ENCODE results near the gene ZNF467. TPM values are rescaled to one million over a fixed set of nuclear protein-coding genes. Genes with fewer than 3 reads are reported as not detected.

Gene ZNF467
- total and polyA plus RNA-seq, 2 experiments from 2014 or later = 0.10 to 0.40 TPM

DNA sequence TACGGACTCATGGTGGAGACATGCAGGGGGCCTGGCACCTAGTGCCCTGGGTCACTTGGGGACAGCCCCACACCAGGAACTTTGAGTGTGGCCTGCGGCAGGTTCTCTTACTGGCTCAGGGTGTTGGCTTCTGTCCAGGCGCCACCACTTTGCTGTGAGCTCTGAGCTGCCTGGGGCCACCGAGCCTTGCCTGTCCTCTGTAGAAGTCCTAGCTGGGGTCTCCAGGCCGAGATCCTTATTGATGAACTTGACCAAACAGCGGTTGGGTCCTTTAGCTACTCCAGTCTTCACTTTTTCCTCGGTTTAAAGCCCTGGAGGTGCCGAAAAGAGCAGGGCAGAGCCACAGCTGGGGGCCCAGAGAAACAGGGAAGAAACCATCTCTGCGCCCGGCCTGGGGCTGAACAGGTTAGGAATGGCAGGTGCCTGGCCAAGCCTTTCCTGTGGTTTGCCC is 41.3 kb downstream of the ZNF467 start:
- no peaks in the 10 kb centered on the region for H3K27me3 ChIP-seq (ENCODE audit: insufficient read depth)
- no peaks in the 10 kb centered on the region for H3K9me2 ChIP-seq (ENCODE audit: insufficient read depth)
- H3K27me3 Mint-ChIP-seq (ENCODE audit: insufficient read depth, low read depth, poor library complexity) = peaks cover 19% of the 10 kb centered on the region
- no peak overlapping the region for H3K27ac Mint-ChIP-seq
- H3K4me1 ChIP-seq (ENCODE audit: insufficient read depth) = no peaks in the 10 kb centered on the region
- H2AFZ ChIP-seq = no peak overlapping the region
- no peaks in the 10 kb centered on the region for H4K20me1 ChIP-seq (replicated peaks; ENCODE audit: insufficient read depth)
- no peaks in the 10 kb centered on the region; the same call in 1 of the 2 replicates for H3K36me3 ChIP-seq (ENCODE audit: insufficient read depth)
- ATAC-seq (no peak), DNase-seq (ENCODE audit: low spot score) (no peak)
- H3K9me3 Mint-ChIP-seq = no peaks in the 10 kb centered on the region
- H3K4me2 ChIP-seq = no peak overlapping the region
- H3K4me1 Mint-ChIP-seq = no peaks in the 10 kb centered on the region
- no peak overlapping the region for H3K4me3 Mint-ChIP-seq
- TF ChIP-seq, protein P1, sequence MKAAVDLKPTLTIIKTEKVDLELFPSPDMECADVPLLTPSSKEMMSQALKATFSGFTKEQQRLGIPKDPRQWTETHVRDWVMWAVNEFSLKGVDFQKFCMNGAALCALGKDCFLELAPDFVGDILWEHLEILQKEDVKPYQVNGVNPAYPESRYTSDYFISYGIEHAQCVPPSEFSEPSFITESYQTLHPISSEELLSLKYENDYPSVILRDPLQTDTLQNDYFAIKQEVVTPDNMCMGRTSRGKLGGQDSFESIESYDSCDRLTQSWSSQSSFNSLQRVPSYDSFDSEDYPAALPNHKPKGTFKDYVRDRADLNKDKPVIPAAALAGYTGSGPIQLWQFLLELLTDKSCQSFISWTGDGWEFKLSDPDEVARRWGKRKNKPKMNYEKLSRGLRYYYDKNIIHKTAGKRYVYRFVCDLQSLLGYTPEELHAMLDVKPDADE (IDR thresholded peaks at IDR 0.05) = no peak
- TF ChIP-seq NANOG (IDR thresholded peaks at IDR 0.05; ENCODE audit: borderline replicate concordance) (no peak), POLR2AphosphoS5 (IDR thresholded peaks at IDR 0.05; ENCODE audit: low read depth) (no peak), STAT1 (IDR thresholded peaks at IDR 0.05; ENCODE audit: unreplicated experiment) (no peak), ZNF114 (CRISPR knock-in tag; IDR thresholded peaks at IDR 0.05) (no peak), EZH2 (IDR thresholded peaks at IDR 0.05; ENCODE audit: low read depth, unreplicated experiment) (no peak)
- TF ChIP-seq, protein P2, sequence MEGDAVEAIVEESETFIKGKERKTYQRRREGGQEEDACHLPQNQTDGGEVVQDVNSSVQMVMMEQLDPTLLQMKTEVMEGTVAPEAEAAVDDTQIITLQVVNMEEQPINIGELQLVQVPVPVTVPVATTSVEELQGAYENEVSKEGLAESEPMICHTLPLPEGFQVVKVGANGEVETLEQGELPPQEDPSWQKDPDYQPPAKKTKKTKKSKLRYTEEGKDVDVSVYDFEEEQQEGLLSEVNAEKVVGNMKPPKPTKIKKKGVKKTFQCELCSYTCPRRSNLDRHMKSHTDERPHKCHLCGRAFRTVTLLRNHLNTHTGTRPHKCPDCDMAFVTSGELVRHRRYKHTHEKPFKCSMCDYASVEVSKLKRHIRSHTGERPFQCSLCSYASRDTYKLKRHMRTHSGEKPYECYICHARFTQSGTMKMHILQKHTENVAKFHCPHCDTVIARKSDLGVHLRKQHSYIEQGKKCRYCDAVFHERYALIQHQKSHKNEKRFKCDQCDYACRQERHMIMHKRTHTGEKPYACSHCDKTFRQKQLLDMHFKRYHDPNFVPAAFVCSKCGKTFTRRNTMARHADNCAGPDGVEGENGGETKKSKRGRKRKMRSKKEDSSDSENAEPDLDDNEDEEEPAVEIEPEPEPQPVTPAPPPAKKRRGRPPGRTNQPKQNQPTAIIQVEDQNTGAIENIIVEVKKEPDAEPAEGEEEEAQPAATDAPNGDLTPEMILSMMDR (conservative IDR thresholded peaks at IDR 0.05; ENCODE audit: low read depth in 2 of 2) = no peak
- peaks cover 7% of the 10 kb centered on the region for H3K36me3 Mint-ChIP-seq (ENCODE audit: low read depth)
- no peaks in the 10 kb centered on the region for H3F3A ChIP-seq (replicated peaks; ENCODE audit: low read depth)
- H3K4me3 ChIP-seq = no peak overlapping the region
- no peak overlapping the region for H3K27ac ChIP-seq (ENCODE audit: low read depth)
- no peaks in the 10 kb centered on the region for H3K79me2 ChIP-seq (replicated peaks; ENCODE audit: insufficient read depth)

DNA sequence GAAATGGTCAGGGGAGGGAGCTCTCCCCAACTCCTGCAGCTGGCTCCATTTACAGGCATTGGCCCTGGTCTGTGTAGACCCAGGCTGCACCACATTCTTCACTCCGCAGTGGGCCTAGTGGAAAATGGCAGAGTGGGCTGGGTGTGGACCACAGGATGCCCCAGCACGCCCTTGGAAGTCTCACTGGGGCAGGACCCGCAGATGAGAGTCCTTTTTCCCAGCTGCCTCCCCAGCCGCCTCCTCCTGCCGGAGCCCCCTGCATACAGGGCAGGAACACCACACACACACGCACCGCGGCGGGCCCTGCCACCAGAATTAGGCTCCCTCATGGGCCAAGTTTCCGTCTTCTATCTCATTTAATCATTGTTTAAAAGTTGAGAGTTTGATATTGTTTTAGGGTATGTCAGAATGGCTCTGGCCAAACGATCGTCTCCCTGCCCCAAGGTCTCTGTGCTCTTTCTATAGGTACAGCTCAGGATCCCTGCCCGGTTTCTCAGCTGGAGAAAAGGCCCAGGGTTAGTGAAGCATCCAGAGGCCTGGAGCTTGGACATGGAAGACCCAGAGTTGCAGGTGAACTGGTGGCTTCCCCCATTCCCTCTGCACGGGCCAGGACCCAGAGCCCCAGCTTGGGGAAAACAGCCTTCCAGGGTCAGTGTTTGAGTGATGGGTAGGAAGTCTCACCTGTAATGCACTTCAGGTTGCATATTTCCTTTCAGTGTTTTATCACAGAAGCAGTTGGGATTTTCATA is 42.0 kb downstream of the ZNF467 start:
- Mint-ChIP-seq H3K27me3 (ENCODE audit: insufficient read depth, low read depth, poor library complexity) (peaks cover 19% of the 10 kb centered on the region), H3K36me3 (ENCODE audit: low read depth) (peaks cover 10% of the 10 kb centered on the region), H3K4me3 (no peak overlapping the region), H3K9me3 (no peaks in the 10 kb centered on the region; the same call in 2 of the 3 replicates), H3K4me1 (no peaks in the 10 kb centered on the region), H3K27ac (no peak overlapping the region)
- H4K20me1 ChIP-seq (replicated peaks; ENCODE audit: insufficient read depth) = no peaks in the 10 kb centered on the region
- TF ChIP-seq NANOG (IDR thresholded peaks at IDR 0.05; ENCODE audit: borderline replicate concordance) = no peak
- TF ChIP-seq JUNB (IDR thresholded peaks at IDR 0.05; ENCODE audit: unreplicated experiment) = no peak
- no peak for TF ChIP-seq ZNF331 (CRISPR knock-in tag; IDR thresholded peaks at IDR 0.05; ENCODE audit: low read depth)
- TF ChIP-seq, protein P1 (IDR thresholded peaks at IDR 0.05) = no peak
- TF ChIP-seq, protein P3, sequence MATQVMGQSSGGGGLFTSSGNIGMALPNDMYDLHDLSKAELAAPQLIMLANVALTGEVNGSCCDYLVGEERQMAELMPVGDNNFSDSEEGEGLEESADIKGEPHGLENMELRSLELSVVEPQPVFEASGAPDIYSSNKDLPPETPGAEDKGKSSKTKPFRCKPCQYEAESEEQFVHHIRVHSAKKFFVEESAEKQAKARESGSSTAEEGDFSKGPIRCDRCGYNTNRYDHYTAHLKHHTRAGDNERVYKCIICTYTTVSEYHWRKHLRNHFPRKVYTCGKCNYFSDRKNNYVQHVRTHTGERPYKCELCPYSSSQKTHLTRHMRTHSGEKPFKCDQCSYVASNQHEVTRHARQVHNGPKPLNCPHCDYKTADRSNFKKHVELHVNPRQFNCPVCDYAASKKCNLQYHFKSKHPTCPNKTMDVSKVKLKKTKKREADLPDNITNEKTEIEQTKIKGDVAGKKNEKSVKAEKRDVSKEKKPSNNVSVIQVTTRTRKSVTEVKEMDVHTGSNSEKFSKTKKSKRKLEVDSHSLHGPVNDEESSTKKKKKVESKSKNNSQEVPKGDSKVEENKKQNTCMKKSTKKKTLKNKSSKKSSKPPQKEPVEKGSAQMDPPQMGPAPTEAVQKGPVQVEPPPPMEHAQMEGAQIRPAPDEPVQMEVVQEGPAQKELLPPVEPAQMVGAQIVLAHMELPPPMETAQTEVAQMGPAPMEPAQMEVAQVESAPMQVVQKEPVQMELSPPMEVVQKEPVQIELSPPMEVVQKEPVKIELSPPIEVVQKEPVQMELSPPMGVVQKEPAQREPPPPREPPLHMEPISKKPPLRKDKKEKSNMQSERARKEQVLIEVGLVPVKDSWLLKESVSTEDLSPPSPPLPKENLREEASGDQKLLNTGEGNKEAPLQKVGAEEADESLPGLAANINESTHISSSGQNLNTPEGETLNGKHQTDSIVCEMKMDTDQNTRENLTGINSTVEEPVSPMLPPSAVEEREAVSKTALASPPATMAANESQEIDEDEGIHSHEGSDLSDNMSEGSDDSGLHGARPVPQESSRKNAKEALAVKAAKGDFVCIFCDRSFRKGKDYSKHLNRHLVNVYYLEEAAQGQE (IDR thresholded peaks at IDR 0.05; ENCODE audit: unreplicated experiment) = no peak
- no peak for TF ChIP-seq POLR2AphosphoS5 (IDR thresholded peaks at IDR 0.05; ENCODE audit: low read depth)
- no peak for TF ChIP-seq EZH2 (IDR thresholded peaks at IDR 0.05; ENCODE audit: low read depth, unreplicated experiment)
- no peak for TF ChIP-seq STAT1 (IDR thresholded peaks at IDR 0.05; ENCODE audit: unreplicated experiment)
- TF ChIP-seq CREB1 (CRISPR knock-in tag; IDR thresholded peaks at IDR 0.05; ENCODE audit: low read depth) = no peak
- TF ChIP-seq, protein P2 (conservative IDR thresholded peaks at IDR 0.05; ENCODE audit: low read depth in 2 of 2) = no peak
- no peak overlapping the region for H2AFZ ChIP-seq
- H3K4me2 ChIP-seq = no peak overlapping the region
- no peaks in the 10 kb centered on the region for H3K27me3 ChIP-seq (ENCODE audit: insufficient read depth)
- no peak for DNase-seq (ENCODE audit: low spot score)
- no peak overlapping the region for H3K4me3 ChIP-seq
- H3K79me2 ChIP-seq (replicated peaks; ENCODE audit: insufficient read depth) = no peaks in the 10 kb centered on the region
- ATAC-seq = no peak
- no peaks in the 10 kb centered on the region; the same call in 1 of the 2 replicates for H3K36me3 ChIP-seq (ENCODE audit: insufficient read depth)
- H3K4me1 ChIP-seq (ENCODE audit: insufficient read depth) = no peaks in the 10 kb centered on the region
- H3K9me2 ChIP-seq (ENCODE audit: insufficient read depth) = no peaks in the 10 kb centered on the region
- no peak overlapping the region for H3K27ac ChIP-seq (ENCODE audit: low read depth)
- H3F3A ChIP-seq (replicated peaks; ENCODE audit: low read depth) = no peaks in the 10 kb centered on the region
